NCI-H510A treated with DMSO at 0.1 percent for 48 hours (cell line): ENCODE measurements around the gene HEXIM2.

Experiments used
- DNase-seq: peaks from one replicate; lab custom pipeline; 2025; lab: John Stamatoyannopoulos, UW

HEXIM2 gene

DNA sequence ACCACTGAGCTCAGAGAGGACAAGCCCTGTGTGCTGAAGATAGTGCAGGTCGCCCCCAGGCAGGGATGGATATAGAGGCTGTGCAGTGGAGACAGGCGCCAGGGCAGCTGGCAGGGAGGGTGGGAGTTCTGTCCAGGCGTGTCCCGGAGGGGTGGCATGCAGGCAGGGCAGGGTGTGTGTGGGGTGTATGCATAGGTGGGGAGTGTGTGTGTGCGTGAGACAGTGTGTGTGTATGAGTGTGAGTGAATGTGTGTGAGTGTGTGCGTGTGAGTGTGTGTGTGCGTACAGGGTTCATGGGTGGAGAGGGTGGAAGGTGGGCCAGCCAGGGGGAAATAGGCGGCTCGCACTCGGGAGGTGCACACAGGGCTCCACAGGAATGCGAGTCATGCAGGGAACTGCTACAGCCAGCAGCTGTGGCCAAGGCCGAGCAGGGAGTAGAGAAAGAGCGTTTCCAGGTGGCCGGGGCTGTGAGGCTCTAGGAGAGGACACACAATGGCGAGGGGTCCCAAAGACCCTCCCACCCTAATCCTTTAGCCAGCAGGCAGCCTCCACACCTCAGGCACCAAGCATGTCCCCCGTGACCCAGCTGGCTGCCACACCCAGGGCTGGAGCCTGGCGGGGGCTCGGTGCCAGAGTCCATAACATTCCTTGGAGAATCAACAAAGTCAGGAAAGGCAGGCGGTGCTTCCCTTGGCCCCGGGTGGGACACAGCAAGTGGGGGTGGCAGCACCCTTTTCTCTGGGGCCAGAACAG, 34.0 kb upstream of the HEXIM2 start:
- DNase-seq, result no peak

DNA sequence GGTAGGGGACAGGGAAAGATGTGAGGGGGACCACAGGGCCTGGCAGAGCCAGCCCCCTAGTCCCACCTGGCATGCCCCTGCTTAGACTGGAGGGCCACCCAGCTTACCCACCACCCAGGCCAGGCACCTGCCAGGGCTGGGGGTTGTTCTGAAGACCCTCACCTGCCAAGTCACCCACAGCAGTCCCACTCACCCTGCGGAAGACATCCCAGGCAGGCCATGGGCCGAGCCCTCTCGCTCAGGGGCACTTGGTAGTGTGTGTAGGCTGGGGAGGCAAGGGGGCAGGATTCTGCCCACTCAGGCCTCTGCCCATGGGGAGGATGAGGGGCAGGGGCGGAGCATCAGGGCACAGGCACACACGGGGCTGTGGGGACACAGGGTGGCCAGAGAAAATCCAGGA, 33.3 kb upstream of the HEXIM2 start:
- DNase-seq, result no peak

DNA sequence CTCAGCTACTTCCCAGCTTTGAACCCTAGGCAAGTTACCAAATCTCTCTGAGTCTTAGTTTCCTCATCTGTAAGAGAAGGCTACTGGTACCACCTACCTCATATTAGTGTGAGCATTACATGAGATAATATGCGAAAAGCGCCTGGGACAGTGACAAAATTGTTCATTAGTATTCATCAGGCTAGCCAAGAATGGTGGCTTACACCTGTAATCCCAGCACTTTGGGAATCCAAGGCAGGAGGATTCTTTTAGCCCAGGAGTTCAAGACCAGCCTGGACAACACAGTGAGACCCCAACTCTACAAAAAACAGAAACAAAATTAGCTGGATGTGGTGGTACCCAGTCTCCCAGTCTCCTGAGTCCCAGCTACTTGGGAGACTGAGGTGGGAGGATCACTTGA, 32.7 kb upstream of the HEXIM2 start:
- no peak for DNase-seq

DNA sequence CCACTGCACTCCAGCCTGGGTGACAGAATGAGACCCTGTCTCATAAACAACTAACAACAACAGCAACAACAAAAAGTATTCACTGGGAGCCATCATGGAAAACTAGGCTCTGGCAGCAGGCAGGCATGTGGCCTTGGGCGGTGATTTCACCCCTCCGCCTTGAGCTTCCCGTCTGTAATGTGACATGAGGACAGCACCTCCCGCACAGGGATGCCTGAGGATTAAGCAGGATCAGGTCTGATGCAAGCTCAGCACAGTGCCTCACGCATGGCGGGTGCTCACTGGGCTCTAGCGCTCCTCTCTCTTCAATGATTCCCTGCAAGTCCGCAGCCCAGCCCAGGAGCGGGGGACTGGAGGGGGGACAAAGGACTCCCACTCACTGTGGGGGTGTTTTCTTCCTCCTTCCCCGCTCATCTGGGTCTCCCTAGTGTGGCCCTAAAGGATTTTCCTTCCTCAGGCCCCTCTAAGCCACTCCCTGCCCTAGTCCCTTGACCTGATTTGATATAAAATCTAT, 32.2 kb upstream of the HEXIM2 start:
- no peak for DNase-seq

DNA sequence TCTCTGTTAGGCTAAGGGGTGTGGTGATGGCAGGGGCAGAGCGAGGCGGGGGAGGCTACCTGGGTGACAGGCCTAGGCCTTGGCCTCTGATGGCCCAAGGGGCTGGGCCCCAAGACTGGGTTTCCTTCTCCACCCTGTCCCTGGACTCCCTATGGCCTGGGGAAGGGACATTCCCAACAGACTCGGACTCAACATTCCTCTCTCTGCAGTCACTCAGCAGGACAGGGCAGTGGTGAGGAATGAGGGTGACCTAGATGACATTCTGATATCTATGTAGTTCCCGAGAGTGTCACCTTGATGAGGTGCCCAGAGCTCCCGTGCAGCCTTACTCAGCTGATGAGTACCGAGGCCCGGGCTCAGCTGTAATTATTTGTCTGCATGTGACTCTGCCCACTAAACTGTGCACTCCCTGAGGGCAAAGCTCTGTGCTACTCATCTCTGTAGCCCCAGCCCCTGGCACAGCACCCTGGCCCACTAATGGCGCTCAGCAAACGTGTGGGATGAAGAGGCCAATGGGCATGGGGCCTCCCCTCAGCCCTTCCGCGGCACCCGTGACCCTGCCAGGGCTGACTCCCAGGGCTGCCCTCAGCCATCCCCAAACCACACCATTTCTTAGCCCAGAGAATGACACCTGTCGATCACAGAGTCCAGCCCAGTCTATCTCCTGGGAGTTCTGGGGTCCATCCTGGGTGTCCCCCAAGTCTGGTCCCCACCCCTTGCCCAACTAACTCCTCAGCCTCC, 31.6 kb upstream of the HEXIM2 start:
- no peak for DNase-seq

DNA sequence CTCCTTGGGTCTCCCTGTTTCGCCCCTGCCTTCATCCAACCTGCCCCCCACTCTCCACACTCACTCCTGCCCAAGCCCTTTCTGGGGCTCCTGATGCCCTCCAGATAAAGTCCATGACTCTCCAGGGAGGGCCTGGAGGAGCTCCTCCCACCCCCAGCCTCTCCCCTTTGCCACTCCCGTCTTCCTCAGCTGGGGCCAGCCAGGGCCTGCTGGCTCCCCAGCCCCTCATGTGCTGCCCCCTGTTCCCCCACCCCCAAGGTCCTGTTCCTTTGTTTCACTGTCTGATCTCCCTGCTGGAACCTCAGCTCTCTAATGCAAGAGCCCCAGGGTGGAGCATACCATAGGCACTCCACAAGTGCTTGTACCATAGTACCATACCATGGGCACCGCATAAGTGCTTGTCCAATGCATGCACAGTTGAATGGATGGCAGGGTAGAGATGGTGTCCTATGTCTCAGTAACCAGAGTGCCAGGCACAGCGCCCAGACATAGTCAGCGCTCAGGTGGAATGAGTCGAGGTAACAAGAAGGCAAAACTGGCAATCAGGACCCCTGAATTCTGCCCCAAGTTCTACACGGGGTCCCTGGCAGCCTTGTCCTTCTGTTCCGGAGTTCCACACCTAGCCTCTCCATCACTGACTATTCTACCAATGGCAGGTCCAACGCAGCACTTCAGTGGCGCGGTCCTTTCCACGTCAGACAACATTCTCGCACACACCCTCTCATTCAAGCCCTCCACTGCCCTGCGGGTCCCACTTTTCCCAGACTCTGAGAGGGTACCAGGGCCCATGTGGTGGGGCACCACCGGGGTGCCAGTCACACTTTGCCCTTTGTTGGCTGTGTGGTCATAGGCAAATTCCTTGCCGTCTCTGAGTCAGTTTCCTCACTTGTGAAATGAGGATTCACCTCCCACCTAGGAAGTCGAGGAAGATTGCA, 30.7 kb upstream of the HEXIM2 start:
- DNase-seq, result no peak

DNA sequence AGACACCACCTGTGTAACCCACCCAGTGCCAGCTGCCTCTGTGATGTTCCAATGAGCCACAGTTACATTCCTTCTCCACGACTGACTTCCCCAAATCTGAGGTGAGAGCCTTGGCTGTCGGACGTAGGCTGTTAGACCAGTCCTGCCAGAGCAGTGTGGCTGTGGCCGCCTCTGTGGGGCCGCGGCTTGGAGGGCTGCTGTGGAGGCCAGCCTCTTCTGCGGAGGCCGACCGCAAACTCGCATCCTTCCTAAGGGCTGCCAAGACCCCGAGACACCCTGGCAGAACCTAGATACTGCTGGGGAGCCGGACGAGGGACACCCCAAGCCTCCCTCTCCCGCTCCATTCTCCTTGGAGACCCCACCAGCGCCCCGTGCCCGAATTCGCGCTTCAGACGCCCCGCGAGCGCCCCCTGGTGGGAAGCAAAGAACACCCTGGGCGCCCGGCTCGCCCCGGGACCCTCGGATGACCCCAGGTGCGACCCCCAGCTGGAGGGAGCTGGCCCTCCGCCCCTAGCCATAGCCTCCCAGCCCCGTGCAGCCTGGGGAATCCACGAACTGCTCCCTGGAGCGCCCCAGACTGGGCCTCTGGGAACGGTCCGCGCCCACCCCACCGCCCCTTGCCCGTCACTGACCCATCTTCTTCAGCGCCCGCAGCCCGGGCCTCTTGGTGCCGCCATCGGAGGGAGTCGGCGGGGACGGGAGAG, 29.9 kb upstream of the HEXIM2 start:
- no peak for DNase-seq

DNA sequence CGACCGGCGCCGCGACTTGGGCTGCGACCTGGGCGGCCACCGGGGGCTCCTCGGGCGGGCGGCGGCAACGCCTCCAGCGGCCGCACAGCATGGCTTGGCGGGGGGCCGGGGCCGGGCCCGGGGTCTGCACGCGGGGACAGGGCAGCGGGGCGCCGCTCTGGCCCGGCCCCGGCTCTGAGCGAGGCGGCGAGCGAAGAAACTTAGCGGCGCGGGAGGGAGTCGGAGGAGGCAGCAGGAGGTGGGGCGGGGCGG, 29.4 kb upstream of the HEXIM2 start, which contains the start of gene PLCD3:
PLCD3 (minus strand) TSS at position 196 of the 252 bp plus-strand sequence; CDS start at position 91, 105 bp downstream.
- DNase-seq, result no peak

DNA sequence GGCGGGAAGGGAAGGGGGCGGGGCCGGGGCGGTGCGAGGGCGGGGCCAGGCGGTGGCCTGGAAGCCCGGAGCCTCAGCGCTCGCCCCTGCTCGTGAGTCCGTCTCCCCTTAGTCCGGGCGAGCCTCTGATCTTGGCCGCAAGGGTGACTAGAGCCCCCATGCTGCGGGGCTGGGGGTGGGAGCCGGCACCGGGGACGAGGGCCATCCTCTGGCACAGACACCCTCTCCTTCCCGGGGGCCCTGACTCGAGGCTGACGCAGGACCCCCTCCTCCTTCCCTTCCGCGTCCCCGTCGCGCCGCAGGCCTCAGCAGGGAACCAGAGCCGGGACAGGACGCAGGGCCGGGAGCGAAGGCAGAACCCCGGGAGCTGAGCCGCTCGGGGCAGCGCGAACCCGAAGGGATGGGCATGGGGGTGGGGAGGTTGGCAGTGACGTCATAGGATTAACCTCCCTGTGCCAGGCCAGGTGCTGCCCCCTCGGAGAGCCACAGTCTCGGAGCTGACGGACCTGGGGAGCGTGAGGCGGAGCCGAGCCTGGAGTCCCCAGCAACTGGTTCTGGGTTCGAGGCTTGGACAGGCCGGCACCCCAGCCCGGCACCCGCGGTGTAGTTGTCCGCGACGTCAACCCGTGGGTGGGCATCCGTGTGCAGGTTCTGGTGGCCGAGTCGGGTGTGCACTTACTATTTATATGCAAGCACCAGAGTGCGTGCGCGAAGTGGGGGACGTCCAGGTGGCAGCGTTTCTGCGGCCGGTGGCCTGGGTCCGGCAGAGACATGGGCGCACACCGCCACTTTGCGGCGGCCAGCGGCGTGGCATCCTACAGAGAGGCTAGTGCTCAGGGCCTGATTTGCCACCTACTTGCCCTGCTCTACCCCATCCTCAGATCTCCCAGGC, 28.9 kb upstream of the HEXIM2 start:
- DNase-seq, result peak; percentile 66

DNA sequence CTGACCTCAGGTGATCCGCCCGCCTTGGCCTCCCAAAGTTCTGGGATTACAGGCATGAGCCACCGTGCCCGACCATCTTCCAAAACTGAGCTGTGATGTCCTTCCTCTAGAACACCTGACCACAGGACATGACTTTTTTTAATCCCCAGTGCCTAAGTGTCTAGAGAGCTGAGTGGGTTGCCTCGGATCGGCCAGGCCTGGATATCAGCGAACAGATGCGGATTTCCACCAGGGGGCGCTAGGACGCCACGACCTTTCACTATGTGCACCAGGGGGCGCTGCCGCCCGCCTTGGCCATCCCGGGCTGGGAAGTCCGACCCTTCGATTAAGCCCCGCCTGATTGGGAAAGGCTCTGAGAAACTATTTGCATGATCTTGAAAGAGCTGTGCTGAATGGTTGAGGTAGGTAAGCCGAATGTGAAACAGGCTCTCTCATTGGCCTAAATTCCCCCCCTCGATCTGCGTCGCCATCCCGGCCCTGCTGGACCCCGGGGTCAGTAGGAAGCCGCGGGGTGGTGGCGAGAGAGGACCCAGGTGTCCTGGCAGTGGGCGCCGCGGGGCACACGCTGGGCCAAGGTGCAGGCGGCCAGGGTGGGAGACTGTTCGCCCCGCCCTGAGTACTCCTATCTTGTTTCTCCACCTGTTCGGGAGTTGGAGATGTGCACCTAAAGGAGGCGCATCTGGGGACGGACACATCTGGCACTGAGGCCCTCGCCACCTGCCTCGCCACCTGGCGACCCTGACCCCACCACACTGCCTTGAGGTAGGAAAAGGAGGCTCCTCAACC, 26.3 kb upstream of the HEXIM2 start, which contains the start of gene ACBD4:
ACBD4 (plus strand) TSS at position 496 of the 786 bp plus-strand sequence. CDS start 458 bp downstream, outside the sequence.
- peak; percentile 91 for DNase-seq

DNA sequence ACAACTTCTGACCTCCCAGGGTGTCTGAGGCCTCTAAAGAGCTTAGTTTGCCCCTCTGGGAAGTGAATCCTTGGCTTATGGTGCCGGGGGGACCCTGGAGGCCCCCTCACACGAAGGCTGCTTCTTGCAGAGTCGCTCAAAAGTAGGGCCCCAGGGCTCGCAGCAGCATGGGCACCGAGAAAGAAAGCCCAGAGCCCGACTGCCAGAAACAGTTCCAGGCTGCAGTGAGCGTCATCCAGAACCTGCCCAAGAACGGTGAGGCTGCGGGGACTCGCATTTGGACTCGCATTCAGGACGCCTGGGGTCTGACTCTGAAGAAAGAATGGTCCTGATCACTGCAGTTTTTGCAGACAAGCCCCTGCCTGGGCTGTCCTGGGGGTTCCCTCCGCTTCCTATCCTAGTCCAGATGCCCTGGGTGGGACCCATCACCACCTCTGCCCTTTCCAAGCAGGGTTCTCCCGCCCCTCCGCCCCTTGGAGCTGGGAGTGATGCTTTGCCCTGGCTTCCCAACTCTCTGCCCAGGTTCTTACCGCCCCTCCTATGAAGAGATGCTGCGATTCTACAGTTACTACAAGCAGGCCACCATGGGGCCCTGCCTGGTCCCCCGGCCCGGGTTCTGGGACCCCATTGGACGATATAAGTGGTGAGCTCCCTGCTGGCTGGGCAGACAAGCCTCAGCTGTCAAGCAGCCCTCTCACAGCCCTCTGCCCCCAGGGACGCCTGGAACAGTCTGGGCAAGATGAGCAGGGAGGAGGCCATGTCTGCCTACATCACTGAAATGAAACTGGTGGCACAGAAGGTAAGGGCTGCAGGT, 25.5 kb upstream of the HEXIM2 start:
- no peak for DNase-seq

DNA sequence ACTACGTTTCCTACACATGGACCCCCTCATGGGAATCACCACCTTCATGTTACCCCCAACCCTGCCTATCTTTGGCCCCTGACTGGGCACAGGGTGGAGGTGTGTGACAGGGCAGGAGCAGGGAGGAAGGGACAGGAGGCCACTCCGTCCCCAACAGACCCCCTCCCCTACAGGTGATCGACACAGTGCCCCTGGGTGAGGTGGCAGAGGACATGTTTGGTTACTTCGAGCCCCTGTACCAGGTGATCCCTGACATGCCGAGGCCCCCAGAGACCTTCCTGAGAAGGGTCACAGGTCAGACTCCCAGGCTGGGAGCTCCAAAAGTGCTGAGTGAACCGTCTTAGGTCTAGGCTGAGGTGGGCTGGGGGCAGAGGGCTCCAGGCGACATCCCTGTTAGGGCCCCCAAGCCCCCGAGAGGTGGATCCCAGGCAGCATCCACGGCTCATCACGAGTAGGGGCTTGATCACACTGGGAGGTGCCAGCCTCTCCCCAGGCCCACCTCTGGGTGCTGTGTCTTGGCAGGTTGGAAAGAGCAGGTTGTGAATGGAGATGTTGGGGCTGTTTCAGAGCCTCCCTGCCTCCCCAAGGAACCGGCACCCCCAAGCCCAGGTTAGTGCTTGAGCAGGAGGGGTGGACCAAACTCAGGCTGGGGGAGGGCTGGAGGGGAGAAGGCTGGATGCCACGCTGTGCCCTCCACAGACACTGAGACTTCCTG, 24.7 kb upstream of the HEXIM2 start:
- no peak for DNase-seq

DNA sequence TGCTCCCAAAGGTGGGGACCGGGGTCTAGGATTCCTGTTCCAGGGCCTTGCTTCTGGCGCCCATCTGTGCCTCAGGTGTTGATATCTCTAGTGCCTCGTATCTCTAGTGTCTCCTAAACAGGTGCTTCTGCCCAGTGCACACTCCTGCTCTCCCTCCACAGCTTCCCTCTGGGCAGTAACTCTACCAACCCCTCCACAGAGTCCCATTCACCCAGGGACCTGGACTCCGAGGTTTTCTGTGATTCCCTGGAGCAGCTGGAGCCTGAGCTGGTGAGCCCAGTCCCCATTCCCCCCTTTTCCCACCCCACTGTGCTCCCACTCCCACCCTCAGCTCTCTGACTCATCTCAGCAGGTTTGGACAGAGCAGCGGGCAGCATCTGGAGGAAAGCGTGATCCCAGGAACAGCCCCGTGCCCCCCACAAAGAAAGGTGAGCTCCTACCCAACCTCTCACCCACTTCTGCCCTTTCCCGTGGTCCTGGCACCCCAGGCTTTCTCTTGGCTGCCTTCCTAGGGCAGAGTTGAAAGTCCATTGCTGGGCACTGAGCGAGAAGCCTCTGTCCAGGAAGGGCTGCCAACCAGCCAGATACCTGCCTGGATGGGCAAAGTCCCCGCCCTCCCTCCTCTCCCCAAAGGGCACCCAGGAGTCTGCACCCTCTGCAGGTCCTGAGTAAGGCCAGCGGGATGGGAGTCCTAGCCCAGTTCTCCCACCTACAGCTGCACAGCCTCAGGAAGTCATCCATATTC, 23.9 kb upstream of the HEXIM2 start:
- no peak for DNase-seq

DNA sequence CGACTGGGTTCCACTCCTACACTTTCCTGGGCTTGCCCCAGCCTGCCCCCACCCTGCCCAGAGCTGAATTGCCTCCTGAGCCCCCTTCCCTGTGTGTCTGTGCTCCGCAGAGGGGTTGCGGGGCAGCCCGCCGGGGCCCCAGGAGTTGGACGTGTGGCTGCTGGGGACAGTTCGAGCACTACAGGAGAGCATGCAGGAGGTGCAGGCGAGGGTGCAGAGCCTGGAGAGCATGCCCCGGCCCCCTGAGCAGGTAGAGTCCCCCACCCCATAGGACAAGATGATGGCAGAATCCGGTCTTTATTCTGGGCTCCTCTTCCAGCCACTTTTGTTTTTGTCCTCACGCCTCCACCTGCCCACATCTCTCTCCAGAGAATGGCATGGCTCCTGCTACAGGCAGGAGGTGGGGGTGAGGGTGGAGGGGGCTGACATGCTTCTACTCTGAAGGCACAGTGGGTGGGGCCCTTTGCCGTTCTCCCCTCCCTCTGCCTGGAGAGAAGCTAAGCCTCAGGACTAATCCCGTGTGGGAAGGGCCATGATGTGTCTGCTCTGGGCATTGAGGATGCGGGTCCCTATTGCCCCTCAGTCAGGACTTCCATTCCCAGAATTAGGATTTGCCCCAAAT, 22.7 kb upstream of the HEXIM2 start:
- DNase-seq, result no peak

DNA sequence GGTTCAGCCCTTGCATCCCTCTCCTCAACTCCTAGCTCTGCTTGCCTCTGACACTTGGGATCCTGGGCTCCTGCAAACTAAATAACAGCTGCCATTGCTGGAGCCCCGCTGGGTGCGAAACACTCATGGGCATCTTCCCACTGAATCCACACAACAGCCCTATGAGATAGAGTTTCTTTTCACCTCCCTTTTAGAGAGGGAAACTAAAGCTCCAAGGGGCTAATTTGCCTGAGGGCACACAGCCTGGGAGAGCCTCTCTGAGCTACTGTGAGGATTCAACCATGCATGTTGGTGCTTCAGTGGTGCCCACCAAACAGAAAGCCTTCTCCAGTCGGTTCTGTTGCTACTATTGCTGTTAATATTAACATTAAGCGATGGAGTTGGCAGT, 22.1 kb upstream of the HEXIM2 start:
- DNase-seq, result no peak

DNA sequence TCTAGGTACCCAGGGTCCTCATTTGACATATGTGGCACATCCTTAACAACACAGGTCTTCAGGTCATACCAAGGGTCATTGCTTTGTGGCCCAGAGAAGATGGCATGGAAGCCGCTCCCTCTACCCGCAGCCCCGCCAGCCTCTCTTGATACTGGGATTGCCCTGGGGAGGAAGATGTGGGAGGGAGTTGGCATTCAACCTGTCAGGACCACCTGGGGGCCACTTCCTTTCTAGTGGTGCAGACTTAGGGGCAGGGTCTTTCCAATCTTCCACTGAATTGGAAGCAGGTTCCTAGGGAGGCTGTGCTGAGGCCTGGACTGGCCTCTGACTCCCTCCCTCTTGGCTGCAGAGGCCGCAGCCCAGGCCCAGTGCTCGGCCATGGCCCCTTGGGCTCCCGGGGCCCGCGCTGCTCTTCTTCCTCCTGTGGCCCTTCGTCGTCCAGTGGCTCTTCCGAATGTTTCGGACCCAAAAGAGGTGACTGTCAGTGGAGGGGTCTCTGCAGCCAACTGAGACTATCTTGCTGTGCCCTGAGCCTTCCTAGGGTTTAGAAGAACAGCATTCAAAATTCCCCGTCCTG, 18.5 kb upstream of the HEXIM2 start:
- DNase-seq, result no peak

DNA sequence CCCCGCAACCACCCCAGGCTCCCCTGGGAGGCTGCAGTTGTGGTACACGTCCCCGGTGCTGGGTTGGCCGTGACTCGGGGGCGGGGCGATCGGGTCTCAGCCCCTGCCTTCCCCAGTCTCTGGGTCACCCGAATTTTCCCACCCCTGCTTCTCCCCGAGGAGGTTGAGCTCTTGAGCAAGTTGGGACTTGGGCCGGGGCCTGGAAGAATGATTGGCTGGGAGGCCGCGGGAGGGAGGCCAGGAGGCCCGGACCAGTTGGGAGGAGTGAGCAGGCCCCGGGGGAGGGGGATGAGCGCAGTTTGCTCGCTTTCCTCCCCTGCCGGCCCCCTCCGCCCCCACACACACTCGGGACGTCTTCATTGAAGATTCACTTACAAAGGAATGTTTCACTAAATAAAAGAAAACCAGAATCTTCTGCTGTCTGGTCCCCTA, 17.9 kb upstream of the HEXIM2 start:
- DNase-seq, result no peak
